Measurements from ENCODE around the gene PI3.

Gene PI3

DNA sequence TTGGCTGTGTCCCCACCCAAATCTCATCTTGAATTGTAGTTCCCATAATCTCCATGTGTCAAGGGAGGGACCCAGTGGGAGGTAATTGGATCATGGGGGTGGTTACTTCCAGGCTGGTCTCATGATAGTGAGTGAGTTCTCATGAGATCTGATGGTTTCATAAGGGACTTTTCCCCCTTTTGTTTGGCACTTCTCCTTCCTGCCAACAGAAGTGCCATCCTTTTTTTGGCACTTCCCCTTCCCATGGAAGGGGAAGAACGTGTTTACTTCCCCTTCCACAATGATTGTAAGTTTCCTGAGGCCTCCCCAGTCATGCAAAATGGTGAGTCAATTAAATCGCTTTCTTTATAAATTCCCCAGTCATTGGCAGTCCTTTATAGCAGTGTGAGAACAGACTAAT, 18.0 kb upstream of the PI3 start (continued):
- no peak for TF ChIP-seq CREB5 (CRISPR knock-in tag; IDR thresholded peaks at IDR 0.05; ENCODE audit: low read depth)
- no peak for TF ChIP-seq PPARA (CRISPR knock-in tag; IDR thresholded peaks at IDR 0.05; ENCODE audit: borderline replicate concordance)
- no peak for TF ChIP-seq RARB (CRISPR knock-in tag; IDR thresholded peaks at IDR 0.05)
- TF ChIP-seq BACH2 (CRISPR knock-in tag; IDR thresholded peaks at IDR 0.05; ENCODE audit: borderline replicate concordance), result no peak

DNA sequence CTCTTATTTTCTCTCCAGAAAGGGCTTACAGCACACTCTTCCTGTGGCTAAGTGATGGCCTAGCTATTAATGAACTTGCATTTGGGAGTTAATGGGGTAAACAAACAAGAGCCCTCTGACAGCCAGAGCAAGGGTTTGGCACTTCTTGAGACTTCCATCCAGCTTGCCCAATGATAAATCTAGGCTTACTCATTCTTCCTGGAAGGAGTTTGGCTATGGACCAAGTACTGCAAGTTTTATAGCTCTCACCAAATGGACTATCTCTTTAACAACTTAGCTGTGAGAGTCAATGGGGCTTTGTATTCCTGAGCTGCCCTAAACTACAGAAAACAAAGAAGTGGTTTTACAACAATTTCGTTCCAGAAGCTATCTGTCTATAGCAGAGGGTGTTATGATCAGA, 16.7 kb upstream of the PI3 start:
- peak; percentile 51 for ATAC-seq

DNA sequence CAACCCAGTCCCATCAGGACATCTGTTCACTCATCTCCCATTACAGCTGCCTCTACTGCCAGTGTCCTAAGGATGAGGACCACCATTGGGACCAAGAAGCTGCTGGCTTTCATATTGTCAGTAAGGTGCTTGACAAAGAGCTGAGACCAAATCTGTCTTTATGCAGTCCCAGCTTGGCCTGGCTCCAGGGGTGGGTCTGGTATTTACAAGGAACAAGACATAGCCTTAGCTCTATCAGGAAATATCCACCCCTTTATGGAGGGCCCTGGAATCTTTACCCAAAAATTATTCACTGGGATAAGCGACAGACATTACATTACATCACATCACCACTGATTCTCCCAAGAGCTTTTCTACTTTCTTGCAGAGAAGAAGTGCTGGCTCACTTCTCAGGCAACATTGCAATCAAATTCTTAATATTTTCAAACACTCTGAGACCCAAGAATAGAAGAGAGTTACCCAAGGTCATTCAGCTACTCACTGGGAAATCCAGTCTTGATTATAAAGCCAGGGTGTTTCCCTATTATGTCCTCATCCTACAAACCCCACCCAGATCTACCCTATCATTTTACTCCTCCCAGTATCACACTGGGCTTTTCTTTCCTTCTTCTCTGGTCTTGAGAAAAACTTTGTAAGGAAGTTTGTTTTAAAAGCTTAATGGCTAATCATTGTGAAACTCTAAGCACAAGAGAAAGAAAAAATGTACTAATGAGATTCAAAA, 11.5 kb upstream of the PI3 start:
- no peak for ATAC-seq
- no peak for TF ChIP-seq ZFP30 (CRISPR knock-in tag; IDR thresholded peaks at IDR 0.05)
- TF ChIP-seq, protein P1, sequence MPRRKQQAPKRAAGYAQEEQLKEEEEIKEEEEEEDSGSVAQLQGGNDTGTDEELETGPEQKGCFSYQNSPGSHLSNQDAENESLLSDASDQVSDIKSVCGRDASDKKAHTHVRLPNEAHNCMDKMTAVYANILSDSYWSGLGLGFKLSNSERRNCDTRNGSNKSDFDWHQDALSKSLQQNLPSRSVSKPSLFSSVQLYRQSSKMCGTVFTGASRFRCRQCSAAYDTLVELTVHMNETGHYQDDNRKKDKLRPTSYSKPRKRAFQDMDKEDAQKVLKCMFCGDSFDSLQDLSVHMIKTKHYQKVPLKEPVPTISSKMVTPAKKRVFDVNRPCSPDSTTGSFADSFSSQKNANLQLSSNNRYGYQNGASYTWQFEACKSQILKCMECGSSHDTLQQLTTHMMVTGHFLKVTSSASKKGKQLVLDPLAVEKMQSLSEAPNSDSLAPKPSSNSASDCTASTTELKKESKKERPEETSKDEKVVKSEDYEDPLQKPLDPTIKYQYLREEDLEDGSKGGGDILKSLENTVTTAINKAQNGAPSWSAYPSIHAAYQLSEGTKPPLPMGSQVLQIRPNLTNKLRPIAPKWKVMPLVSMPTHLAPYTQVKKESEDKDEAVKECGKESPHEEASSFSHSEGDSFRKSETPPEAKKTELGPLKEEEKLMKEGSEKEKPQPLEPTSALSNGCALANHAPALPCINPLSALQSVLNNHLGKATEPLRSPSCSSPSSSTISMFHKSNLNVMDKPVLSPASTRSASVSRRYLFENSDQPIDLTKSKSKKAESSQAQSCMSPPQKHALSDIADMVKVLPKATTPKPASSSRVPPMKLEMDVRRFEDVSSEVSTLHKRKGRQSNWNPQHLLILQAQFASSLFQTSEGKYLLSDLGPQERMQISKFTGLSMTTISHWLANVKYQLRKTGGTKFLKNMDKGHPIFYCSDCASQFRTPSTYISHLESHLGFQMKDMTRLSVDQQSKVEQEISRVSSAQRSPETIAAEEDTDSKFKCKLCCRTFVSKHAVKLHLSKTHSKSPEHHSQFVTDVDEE (CRISPR knock-in tag; IDR thresholded peaks at IDR 0.05), result no peak
- no peak for TF ChIP-seq ZNF565 (CRISPR knock-in tag; conservative IDR thresholded peaks at IDR 0.05; ENCODE audit: low read depth)
- TF ChIP-seq TCF4 (CRISPR knock-in tag; IDR thresholded peaks at IDR 0.05; ENCODE audit: borderline replicate concordance), result no peak
- TF ChIP-seq, protein P2, sequence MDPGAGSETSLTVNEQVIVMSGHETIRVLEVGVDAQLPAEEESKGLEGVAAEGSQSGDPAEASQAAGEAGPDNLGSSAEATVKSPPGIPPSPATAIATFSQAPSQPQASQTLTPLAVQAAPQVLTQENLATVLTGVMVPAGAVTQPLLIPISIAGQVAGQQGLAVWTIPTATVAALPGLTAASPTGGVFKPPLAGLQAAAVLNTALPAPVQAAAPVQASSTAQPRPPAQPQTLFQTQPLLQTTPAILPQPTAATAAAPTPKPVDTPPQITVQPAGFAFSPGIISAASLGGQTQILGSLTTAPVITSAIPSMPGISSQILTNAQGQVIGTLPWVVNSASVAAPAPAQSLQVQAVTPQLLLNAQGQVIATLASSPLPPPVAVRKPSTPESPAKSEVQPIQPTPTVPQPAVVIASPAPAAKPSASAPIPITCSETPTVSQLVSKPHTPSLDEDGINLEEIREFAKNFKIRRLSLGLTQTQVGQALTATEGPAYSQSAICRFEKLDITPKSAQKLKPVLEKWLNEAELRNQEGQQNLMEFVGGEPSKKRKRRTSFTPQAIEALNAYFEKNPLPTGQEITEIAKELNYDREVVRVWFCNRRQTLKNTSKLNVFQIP (CRISPR knock-in tag; IDR thresholded peaks at IDR 0.05; ENCODE audit: borderline replicate concordance, low read depth), result no peak
- no peak for TF ChIP-seq RARB (CRISPR knock-in tag; IDR thresholded peaks at IDR 0.05)
- TF ChIP-seq CSRNP3 (CRISPR knock-in tag; IDR thresholded peaks at IDR 0.05), result no peak
- no peak for TF ChIP-seq ISL1 (CRISPR knock-in tag; IDR thresholded peaks at IDR 0.05)
- no peak for TF ChIP-seq TOX (CRISPR knock-in tag; IDR thresholded peaks at IDR 0.05; ENCODE audit: borderline replicate concordance)
- no peak for TF ChIP-seq ZNF8 (CRISPR knock-in tag; IDR thresholded peaks at IDR 0.05)
- TF ChIP-seq PPARA (CRISPR knock-in tag; IDR thresholded peaks at IDR 0.05; ENCODE audit: borderline replicate concordance), result no peak
- TF ChIP-seq ZFP3 (CRISPR knock-in tag; IDR thresholded peaks at IDR 0.05), result no peak
- TF ChIP-seq ARNTL (CRISPR knock-in tag; IDR thresholded peaks at IDR 0.05; ENCODE audit: borderline replicate concordance, low read depth), result no peak
- no peak for TF ChIP-seq SNAI2 (CRISPR knock-in tag; IDR thresholded peaks at IDR 0.05)
- TF ChIP-seq GLIS3 (CRISPR knock-in tag; IDR thresholded peaks at IDR 0.05), result no peak

More for the DNA sequence above, 16.7 kb upstream of the PI3 start:
- TF ChIP-seq SNAI2 (CRISPR knock-in tag; IDR thresholded peaks at IDR 0.05), result no peak
- TF ChIP-seq BACH2 (CRISPR knock-in tag; IDR thresholded peaks at IDR 0.05; ENCODE audit: borderline replicate concordance), result no peak
- TF ChIP-seq ZNF565 (CRISPR knock-in tag; conservative IDR thresholded peaks at IDR 0.05; ENCODE audit: low read depth), result no peak
- no peak for TF ChIP-seq ARNTL (CRISPR knock-in tag; IDR thresholded peaks at IDR 0.05; ENCODE audit: borderline replicate concordance, low read depth)
- TF ChIP-seq ZC3H10 (CRISPR knock-in tag; IDR thresholded peaks at IDR 0.05), result no peak
- TF ChIP-seq ZNF70 (CRISPR knock-in tag; IDR thresholded peaks at IDR 0.05), result no peak
- TF ChIP-seq OSR1 (CRISPR knock-in tag; IDR thresholded peaks at IDR 0.05), result no peak
- no peak for TF ChIP-seq ISL1 (CRISPR knock-in tag; IDR thresholded peaks at IDR 0.05)
- TF ChIP-seq ZFP3 (CRISPR knock-in tag; IDR thresholded peaks at IDR 0.05), result no peak
- TF ChIP-seq ZFP30 (CRISPR knock-in tag; IDR thresholded peaks at IDR 0.05), result no peak
- no peak for TF ChIP-seq PATZ1 (CRISPR knock-in tag; IDR thresholded peaks at IDR 0.05; ENCODE audit: borderline replicate concordance)
- TF ChIP-seq RARB (CRISPR knock-in tag; IDR thresholded peaks at IDR 0.05), result no peak
- no peak for TF ChIP-seq TOX (CRISPR knock-in tag; IDR thresholded peaks at IDR 0.05; ENCODE audit: borderline replicate concordance)
- TF ChIP-seq, protein P1 (CRISPR knock-in tag; IDR thresholded peaks at IDR 0.05), result no peak

All from SK-N-SH treated with all-trans-retinoic acid at 6 μM for 48 hours (cell line).